ENCODE data around the gene DLG5.

Gene DLG5

DNA sequence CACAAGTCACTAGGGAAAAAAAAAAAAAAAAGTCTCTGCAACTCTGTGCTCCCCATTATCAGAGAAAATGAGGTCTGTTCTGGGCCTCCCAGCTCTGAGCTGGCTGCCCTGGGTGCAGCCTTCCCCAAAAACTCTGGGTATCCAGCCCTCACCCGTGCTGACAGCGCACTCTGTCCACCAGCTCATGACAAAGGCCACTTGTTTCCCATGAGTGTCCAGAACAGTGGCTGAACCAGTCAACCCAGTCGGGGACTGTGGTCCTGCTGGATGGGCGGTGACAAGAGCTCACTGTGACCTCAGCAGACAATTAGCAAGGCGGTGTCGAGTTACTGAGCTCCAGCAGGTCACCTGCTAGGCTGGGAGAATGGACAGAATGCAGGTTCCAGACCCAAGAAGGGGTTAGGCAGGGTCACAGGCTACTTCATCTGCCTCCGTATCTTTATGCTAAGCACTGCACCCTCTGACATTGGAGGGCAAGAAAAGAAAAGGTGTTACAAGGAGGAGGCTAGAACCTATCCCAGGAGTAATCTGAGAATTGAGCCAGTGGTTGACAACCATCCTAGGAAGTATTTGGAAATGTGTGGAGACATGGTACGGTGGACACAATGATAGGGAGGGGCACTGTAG is 37.2 kb downstream of the DLG5 start:
- DNase-seq: no peak

DNA sequence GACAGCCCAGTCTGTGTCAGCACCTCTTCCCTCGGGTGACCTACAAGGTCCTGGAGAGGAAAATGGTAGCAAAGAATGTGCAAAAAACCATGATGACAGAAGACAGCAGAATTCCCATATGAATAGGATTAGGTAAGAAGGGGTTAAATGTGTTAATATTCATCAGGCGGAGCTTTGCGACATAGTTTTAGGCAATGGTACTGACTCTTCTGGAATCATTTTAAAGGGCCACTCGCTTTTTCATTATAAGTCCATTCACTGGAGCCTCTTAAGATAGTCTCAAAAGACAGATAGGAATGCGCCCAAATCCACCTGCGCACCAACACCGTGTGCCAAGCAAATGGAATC is 38.2 kb downstream of the DLG5 start:
- DNase-seq: peak; percentile 30

DNA sequence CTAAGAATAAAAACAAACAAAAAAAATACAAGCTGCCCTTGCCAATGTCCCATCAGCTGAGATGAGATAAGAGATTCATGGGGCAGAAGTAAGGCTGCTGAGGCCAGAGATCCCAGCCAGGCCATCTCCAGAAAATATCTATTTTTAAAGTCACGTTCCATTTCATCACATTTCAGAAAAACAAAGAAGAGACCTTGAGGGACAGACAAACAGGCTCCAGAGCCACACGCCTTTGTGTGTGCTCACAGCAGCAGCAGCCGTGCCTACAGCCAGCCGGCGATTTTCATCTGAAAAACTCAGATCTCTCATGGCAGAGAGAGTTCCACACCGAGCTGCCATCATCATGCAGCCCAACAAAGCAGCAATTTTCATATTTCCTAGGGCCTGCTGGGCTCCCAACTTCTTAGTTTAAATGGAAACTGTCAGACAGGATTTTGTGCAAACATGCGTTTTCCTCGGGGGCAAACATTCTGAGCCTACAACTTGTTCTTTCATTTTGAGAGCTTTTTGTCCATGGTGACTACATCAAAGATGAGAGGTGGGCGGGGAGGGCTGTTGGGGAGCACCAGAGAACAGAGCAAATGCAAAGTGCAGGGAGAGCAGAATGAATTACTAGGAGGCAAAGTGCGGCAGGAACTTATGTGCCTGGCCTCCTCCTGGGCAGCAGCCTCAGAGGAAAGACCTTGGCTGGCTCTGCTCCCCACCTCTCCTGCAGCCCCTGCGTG is 38.8 kb downstream of the DLG5 start:
- no peak for DNase-seq

DNA sequence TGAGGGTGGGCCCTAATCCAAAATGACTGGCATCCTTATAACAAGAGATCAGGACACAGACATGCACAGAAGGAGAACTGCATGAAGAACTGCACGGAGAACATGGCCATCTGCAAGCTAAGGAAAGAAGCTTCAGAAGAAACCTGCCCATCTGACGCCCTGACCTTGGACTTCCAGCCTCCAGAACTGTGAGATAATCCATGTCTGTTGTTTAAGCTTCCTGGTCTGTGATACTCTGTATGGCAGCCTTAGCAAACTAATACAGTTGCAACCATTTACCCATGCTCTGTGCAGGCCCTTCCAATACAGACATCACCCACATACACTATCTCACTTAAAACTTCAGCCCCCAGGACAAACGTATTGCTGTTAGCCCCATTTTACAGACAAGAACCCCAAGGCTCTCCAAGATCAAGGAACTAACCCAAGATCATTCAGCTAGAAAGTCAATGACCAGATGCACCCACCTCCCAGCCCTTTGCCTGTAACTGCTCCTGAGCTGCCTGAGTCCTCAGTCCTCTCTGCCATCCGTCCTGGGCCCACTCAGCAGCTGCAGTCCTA is 39.7 kb downstream of the DLG5 start:
- no peak for DNase-seq

DNA sequence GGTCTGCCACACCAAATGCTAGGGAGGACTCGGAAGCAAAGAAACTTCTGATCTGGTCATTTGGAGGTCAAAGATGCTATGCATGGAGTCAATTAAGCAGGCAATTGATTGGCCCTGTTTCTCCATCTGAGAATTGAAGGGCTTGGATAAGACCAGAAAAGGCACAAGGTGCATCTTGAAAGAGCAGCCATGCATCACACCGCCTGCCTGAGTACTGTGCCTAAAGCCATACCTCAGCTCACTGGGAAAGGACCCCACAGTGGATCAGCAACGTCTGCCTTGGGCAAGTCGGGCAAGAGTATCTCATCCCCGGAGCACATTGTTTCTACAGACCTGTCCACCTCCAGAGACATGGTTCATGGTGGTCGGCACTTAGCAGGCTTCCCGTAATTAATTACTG is 42.4 kb downstream of the DLG5 start:
- DNase-seq: no peak

DNA sequence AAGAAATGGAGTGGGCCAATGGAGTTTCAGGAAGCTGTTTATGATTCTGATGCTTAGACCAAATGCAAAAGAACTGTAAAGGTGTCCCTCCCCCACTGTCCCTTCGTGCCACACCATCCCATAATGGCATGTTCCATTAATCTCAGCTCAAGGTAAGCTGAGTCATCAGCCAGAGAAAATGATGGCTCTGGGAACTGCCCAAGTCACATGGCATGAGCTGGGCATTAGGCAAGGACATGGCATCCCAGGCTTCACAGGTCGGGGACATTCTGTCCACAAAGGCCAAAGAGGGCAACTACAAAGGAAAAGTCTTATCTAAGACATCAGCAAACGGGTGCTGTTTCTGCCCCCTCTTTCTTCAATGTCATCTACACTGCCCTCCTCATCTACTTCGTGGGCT is 44.9 kb downstream of the DLG5 start:
- DNase-seq: no peak

DNA sequence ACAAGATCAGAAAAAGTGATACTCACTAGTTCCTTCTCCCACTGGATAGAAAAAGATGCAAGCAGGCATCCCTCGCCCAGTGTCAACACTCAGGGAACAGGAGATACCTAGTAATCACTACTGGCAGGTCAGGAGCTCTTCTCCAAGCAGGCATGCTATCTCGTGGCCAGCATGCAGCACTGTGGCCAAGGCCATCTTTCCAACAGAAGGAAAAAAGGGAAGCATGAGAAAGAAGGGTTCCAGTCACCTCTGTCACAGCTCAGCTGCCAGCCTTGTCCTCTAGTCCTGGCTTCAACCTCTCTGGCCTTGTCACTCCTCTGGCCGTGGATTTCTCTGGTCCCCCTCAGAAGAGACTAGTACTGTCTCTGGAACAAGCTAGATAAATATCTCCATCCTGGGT is 45.3 kb downstream of the DLG5 start:
- no peak for DNase-seq

DNA sequence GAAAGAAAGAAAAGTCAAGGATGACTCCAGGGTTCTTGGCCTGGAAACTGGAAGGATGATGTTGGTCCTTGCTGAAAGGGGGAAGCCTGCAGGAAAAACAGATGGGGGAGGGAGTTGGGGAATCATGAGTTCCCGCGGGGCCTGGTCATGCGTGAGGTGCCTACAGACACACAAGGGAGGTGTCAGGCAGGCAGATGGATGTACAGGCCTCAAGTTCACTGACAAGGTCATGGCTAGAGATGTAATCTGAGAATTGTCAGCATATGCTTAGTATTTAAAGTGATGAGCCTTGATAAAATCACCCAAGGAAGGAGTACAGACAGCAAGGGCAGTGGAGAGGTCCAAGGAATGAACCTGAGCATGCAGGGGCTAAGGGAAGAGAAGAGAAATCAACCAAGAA is 46.8 kb downstream of the DLG5 start:
- no peak for DNase-seq

DNA sequence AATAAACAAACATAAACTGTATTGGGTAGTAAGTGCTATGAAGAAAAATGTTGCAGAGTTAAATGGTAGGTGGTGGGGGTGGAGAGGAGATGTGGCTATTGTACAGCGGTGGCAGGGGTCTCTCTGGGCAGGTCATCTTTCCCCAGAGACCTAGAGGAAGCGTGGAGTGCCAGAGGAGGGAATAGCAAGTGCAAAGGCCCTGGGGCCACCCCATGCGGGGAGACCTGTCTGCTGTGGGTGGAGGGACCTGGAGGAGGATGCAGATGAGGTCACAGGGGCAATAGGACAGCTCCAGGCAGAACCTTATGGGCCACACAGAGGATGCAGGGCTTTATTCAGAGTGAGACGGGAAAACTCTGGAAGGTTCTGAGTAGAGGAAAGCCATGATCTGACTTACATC is 47.5 kb downstream of the DLG5 start:
- no peak for DNase-seq

DNA sequence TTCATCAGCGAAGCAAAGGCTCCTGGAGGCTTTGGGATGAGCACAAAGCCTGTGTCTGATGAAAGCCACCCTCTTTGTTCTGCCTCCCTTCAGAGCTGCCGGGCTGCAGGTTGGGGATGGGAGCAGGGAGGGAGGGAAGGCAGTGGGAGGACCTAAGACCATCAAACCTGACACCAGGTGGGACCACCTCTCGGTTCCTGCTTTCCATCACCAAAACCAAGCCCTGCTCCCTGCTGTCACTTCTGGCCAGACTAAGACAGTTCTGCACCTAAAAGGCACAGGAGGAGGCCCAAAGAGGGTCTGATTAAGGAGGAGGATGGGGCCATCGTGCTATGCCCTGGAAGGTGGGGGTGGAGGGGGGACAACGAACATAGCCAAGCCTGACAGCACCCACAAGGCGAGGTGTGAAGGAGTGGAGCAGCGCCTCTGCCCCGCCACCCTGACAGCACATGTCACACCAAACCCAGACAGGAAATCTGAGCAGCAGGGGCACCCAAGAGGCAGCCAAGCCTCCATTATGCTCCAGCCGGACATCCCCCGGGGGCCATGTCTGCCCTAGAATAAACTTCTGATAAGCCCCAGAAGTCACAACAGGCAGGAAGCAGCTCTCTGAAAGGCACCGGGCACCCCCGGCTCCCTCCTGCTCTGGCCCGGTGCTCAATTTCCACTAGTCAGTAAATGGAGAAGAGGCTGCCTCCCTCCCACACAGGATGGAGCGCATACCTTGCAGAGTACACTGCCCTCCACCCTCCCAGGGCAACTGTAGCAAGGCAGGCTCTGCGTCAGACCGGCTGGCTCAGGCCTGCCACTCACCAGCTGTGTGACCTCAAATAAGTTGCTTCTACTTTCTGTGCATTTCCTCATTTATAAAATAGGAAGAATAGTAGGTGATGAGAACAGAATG is 48.9 kb downstream of the DLG5 start:
- peak; percentile 46 for DNase-seq

DNA sequence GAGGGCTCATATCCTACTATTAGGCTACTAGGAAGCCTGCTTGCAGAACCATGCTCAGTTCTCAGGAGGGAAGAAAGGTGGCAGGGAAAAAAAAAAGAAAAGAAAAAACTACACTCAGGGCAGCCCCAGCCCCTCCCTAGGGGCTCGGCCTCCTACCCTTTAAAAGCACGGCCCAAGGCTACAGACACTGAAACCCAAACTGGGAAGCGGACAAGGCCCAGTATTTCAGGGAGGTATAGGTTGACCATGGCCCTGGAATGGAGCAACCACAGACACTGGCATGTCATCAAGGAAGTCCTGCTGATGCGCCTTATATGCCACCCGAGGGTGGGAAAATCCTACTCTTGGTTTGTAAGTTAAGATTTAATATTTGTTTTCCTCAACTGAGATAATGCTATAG is 50.8 kb downstream of the DLG5 start:
- DNase-seq: no peak

DNA sequence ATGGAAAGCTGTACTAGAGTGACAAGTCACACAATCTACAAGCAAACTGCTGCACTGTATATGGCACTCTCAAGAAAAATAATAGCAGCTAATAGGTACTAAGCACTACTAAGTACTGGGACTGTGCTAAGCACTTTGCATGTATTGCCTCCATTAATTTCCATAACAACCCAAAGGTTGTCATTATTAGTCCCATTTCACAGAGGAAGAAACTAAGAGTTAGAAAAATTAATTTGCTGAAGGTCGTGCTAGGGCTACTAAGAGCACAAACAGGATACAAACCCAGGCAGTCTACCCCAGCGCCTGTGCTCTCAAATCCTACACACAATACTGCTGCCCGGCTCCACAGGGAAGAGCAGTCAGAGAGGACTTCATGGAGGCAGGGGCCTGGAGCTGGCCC is 51.7 kb downstream of the DLG5 start:
- no peak for DNase-seq

DNA sequence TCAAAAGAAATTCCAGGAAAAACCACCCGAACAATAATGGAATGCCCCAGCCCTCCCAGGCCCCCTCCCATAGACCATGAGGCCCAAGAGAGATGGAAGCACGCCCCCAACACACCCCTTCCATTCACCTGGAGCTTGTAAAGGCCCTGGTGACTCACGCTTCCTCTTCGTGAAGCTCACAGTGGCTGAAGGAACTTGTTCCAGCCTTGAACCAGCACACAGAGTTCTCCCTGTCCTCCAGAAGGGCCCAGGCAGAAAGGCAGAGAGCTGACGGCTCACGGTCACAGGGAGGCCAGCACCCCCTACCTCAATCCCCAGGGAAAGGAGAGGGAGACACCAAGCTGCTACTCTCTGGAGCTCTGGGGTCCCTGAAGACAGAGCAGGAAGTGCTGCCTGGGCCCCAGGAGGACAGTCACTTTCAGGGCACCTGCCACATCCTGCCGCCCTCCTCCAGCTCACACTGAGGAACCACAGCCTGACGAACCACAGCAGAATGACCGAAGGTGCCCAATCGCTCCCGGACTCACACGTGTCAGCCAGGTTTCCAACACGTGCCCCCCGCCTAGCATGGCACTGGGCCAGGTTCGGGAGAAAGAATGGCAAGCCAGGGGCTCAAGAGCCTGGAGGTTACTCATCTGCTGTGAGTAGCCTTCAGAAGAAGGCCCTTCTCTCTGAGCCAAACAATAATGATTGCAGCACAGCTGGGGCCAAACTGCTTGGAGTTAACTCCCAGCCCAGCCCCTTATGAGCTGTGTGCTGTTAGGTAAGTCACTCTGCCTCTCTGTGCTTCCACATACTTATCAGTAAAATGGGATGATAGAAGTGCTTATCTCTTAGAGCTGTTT is 52.8 kb downstream of the DLG5 start:
- DNase-seq: no peak

DNA sequence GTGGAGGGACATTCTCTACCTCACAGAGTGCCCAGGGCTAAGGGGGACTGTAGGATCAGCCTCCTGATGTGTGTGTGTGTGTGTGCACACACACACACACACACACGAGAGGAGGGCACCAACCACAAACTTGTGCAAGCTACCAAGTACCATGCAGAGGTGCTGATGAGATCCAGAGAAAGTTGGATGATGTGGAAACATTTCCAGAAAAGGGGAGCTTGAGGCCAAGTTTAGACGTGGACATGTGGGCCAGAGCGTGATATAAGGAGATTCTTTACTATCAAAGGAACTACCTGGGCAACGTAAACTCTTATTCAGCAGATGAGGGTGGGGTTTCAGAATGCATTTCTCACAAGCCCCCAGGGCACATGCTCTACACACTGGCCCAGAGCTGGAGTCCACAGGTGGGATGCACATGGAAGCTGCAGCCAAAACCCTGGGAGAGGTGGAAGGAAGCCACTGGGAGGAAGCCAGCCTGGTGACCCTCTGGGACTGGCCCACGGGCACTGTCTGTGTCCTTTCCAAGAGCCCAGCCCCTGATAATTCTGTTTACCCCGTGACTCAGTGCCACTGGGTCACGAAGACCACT is 53.5 kb downstream of the DLG5 start:
- no peak for DNase-seq

DNA sequence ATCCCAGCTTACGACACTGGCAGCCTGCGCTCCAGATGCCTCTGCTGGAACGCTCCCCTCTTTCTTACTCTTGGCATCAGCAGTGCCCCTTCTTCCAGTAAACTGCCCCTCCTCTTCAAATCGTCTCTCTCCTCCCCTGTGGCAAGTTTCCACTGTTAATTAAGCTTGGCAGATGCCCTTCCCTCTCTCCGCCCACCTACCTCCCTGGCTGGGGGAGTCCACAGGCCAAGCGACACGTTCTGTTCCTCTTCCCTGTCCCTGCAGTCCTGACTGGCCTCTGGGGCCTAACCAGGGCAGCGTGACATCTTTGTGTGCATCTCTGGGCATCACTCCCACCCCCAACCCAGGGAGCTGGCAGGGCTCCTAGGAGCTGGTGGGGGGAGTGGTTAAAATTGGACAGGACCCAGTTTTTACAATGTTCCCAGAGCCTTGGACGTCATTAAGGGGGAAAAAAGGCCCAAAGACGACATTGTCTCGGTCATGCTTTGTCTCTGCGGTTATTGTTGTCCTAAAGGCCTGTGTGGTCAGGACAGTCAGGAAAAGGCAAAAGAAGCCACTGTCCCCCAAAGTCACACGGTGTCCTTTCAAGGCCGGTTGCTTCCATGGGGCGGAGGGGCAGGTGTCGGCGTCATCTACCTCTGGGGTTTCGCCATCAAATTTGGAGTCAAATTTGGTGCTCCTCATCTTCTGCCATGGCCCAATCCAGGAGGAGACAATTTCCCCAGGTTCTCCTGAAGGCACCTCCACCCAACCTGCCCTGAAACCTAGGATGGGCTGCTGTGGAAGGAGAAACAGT is 54.2 kb downstream of the DLG5 start:
- DNase-seq: no peak

DNA sequence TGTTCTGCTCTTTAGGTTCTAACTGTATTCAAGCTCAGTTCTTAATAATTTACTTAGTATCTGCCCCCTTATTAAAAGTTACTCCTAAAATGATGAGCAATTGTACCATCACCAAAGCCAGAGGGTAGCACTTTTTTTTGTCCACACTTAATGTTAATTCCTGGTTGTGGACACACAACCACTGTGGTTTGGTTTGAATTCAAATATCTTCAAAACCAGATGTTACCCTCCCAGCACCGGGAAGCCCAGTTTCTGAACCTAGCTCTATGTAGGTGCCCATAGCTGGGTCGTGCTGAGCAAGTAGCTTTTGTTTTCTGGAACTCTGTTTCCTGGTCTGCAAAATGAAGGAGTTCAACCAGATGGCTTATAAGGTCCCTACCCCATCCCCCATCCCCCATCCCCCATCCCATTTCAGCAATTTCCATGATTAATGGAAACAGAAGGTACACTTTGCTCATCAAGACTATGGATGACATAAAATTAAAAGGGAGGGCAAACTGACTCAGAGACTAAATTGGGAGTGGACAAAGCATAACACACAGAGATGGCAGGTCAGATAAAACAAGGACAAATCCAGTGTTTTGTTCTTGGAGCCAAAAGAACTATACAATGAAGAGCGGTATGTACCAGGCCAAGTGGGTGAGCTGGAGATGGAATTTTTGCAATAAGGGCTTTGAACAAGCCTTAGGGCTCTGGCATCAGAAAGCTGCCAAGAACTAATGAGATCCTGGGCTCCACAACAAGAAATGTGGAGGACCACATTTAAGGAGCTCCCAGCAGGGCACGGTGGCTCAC is 56.7 kb downstream of the DLG5 start:
- peak; percentile 61 for DNase-seq

DNA sequence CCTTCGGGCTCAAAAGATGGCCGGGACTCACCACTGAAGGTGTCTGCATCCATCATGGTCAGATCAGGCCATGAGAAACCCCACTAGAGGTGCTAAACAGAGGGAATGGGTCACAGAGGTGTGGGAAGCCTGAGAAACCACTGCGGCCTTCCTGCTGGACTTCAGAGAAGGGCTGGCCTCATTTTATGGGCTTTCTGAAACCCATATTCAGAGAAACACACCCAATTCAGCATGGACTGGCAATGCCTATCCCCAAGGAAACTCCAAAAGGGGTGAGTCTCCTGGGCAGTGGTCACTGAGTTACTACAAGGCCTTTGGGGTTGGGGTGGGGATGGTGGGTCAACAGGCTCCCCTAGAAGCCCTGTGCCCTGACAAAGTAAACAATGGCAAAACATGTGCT is 58.0 kb downstream of the DLG5 start:
- no peak for DNase-seq

DNA sequence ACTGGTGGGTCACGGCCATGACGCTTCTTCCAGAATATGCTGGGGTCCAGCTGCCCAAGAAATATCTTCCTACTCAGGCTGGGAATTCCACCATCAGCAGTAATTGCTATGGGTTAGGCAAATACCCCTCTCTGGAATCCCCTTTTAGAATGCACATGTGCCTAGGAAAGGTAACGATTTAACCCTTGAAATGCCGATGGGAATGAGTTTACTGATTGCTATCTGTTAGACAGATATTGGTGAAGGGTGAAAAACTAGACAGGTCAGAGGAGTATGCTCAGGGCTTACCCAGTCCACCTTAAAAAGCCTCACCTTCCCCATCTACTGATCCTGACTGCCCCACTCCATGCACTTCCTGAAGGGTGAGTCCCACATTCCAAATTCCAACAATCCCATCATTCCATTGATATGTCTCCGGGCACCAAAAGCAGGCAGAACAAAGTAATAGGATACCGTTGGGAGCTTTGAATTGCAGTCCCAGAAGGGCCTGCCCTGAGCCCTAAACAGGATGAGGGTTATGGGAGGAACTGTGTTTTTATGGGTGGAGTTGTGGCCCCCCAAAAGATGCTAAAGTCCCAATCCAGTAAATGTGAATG is 59.3 kb downstream of the DLG5 start:
- DNase-seq: no peak

DNA sequence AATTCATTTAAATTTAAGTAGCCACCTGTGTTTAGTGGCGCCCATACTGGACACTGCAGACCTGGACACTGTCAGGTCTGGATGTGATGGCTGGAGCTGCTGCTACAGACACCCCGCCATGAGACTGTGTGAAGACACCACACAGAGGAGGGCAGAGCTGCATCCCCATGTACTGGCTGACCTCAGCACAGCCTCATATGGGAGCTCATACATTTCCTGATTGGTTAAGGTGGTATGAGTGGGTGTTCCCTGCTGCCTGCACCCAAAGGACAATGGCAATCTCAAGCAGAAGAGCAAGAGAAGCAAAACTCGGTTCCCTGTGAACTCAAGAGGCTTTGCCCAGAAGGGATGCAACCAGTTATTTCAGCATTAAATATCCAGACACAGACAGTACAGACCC is 60.0 kb downstream of the DLG5 start:
- no peak for DNase-seq

Measured in HCEC 1CT (cell line).